HepG2 (cell line): Measurements from ENCODE around the gene CFAP119. TPM values are rescaled to one million over a fixed set of nuclear protein-coding genes. Genes with fewer than 3 reads are reported as not detected.

Experiments used
- GATA4 ChIP-seq: sonication (generic); IDR thresholded peaks from 2 replicates; pipeline ENCODE4 v1.6.1; 2016; ENCODE audit warnings: antibody characterized with exemption, low read depth, borderline replicate concordance
- HOXA3 ChIP-seq: sonication (generic); formaldehyde crosslinking; IDR thresholded peaks from 2 replicates; pipeline ENCODE4 v1.5.0; 2020; ENCODE audit warnings: missing genetic modification reagents
- KMT2B ChIP-seq: IDR thresholded peaks from 2 replicates; pipeline ENCODE4 v1.6.1; 2016; ENCODE audit warnings: missing genetic modification reagents, missing compliant biosample characterization
- MAFG ChIP-seq: sonication (generic); formaldehyde crosslinking; IDR thresholded peaks from 2 replicates; pipeline ENCODE4 v1.5.1; 2020; ENCODE audit warnings: mild to moderate bottlenecking, missing genetic modification reagents
- NBN ChIP-seq: fragments of 450-650 bp; conservative IDR thresholded peaks from 2 replicates; pipeline ENCODE4 v1.6.1; 2017
- PTBP1 ChIP-seq: fragments of 200-400 bp; formaldehyde crosslinking; IDR thresholded peaks from 2 replicates; pipeline ENCODE4 v1.6.1; 2018; ENCODE audit warnings: low read length, low read depth; ENCODE audit not compliant: poor library complexity, severe bottlenecking
- REL ChIP-seq: sonication (generic); formaldehyde crosslinking; conservative IDR thresholded peaks from 2 replicates; pipeline ENCODE4 v1.8.0; 2022; ENCODE audit warnings: mild to moderate bottlenecking, missing genetic modification reagents, moderate library complexity
- RFX5 ChIP-seq: IDR thresholded peaks from 2 replicates; pipeline ENCODE4 v1.6.1; 2011; ENCODE audit warnings: low read depth, low read length, improper control_type of control experiment
- TBP ChIP-seq: sonication (generic); formaldehyde crosslinking; IDR thresholded peaks from 2 replicates; pipeline ENCODE4 v1.5.0; 2020; ENCODE audit warnings: missing genetic modification reagents
- ZNF12 ChIP-seq: sonication (generic); formaldehyde crosslinking; IDR thresholded peaks from 2 replicates; pipeline ENCODE4 v1.5.0; 2020; ENCODE audit warnings: missing genetic modification reagents
- ZNF224 ChIP-seq: sonication (generic); formaldehyde crosslinking; IDR thresholded peaks from 2 replicates; pipeline ENCODE4 v1.5.0; 2020; ENCODE audit warnings: mild to moderate bottlenecking, missing genetic modification reagents
- ZNF30 ChIP-seq: sonication (generic); formaldehyde crosslinking; IDR thresholded peaks from 2 replicates; pipeline ENCODE4 v1.5.0; 2020; ENCODE audit warnings: mild to moderate bottlenecking, missing genetic modification reagents
- ZNF562 ChIP-seq: sonication (generic); formaldehyde crosslinking; IDR thresholded peaks from 2 replicates; pipeline ENCODE4 v1.8.0; 2022; ENCODE audit warnings: missing genetic modification reagents, borderline replicate concordance
- ZNF567 ChIP-seq: sonication (generic); formaldehyde crosslinking; IDR thresholded peaks from 2 replicates; pipeline ENCODE4 v1.8.1; 2023; ENCODE audit warnings: mild to moderate bottlenecking, missing genetic modification reagents, borderline replicate concordance
- ZSCAN22 ChIP-seq: sonication (generic); formaldehyde crosslinking; IDR thresholded peaks from 2 replicates; pipeline ENCODE4 v1.4.0; 2020; ENCODE audit warnings: mild to moderate bottlenecking, missing genetic modification reagents
- polyA plus RNA-seq, 8 experiments: library from polyadenylated mRNA; depleted of rRNA in 3 of 8; stranded (reverse) in 7 of 8; unstranded in 1 of 8; fragments of >200 nt; fragmentation: Illumina TruSeq in 4 of 8; extraction: Trizol in 4 of 8; gene quantifications; 2 replicates each; pipeline versions ENCODE4 v1.2.1 to v1.2.3, GENCODE V29; 2011 to 2016; ENCODE audit warnings: low read depth in 4 of 8, missing spikeins in 1 of 8, mixed read lengths in 1 of 8; ENCODE audit not compliant: insufficient read depth in 1 of 8
- total RNA-seq, 5 experiments: library from RNA; depleted of rRNA; stranded (reverse); fragments of >200 nt; fragmentation: Illumina TruSeq; extraction: Trizol; gene quantifications; 2 replicates each; pipeline ENCODE4 v1.2.3, GENCODE V29; 2016; ENCODE audit warnings: low read depth in 1 of 5
- TF ChIP-seq, protein P1 (sequence below): sonication (generic); formaldehyde crosslinking; IDR thresholded peaks from 2 replicates; pipeline ENCODE4 v1.5.0; 2020; ENCODE audit warnings: mild to moderate bottlenecking, missing genetic modification reagents
- TF ChIP-seq, protein P2 (sequence below): IDR thresholded peaks from 2 replicates; pipeline ENCODE4 v1.6.1; 2012; ENCODE audit warnings: inconsistent platforms
- TF ChIP-seq, protein P3 (sequence below), 2 experiments: sonication (generic) in 1 of 2; formaldehyde crosslinking in 1 of 2; IDR thresholded peaks; 2 replicates each; pipeline versions ENCODE4 v1.4.0 to v1.6.1; 2016 to 2020; ENCODE audit warnings: borderline replicate concordance in 1 of 2, low read depth in 1 of 2, mild to moderate bottlenecking in 1 of 2, missing genetic modification reagents in 1 of 2
- TF ChIP-seq, protein P4 (sequence below): sonication (generic); formaldehyde crosslinking; IDR thresholded peaks from 2 replicates; pipeline ENCODE4 v1.5.0; 2020; ENCODE audit warnings: mild to moderate bottlenecking, missing genetic modification reagents

CFAP119 gene
- total and polyA plus RNA-seq, 2 of the 13 experiments (the other 11 are each of a cell fraction or from before 2014, with no cell fraction given), result 6.4 TPM

DNA sequence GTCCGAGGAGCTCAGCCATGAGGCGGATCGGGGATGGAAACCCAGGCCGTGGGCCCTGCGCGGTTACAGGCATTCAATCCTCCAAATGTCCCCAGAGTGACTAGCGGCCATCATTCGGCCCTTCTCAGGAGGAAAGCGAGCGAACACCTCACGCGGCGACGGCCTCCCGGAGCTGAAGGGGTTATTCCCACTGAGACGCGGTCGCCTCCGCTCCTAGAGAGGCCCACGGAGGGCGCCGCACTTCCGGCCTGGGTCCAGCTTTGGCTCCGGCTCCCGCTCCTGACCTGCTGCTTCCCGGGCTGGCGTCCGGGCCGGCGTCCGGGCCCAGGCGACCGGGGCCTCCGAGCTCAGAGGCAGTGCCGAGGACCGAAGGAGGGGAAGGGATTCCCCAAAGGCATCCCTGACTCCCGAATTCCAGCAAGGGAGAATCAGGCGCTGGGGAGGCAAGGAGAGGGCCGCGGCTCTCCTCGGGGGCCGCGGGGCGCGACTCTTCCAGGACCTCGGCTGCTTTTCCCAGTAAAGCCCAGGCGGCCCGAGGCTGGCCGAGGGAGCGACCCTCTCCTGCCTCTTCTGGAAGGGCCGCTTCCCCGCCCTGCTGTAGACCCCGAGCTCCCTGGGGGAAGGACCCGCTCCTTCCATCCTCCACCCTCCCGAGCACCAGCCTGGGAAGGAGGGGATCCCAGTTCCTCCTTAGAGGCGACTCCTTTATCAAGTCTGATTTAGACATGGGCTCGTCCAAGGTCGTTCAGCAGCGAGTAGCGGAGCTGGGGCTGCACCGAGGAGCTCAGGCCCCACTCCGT is 43.7 kb upstream of the CFAP119 start (continued):
- peak; percentile 96; the same call in 1 of the 2 replicates for TF ChIP-seq ZNF30 (CRISPR knock-in tag)
- peak; percentile 79; the same call in 1 of the 2 replicates for TF ChIP-seq GATA4
- peak; percentile 93 for TF ChIP-seq KMT2B
- peak; percentile 95 for TF ChIP-seq HOXA3 (CRISPR knock-in tag)
- TF ChIP-seq, protein P1, sequence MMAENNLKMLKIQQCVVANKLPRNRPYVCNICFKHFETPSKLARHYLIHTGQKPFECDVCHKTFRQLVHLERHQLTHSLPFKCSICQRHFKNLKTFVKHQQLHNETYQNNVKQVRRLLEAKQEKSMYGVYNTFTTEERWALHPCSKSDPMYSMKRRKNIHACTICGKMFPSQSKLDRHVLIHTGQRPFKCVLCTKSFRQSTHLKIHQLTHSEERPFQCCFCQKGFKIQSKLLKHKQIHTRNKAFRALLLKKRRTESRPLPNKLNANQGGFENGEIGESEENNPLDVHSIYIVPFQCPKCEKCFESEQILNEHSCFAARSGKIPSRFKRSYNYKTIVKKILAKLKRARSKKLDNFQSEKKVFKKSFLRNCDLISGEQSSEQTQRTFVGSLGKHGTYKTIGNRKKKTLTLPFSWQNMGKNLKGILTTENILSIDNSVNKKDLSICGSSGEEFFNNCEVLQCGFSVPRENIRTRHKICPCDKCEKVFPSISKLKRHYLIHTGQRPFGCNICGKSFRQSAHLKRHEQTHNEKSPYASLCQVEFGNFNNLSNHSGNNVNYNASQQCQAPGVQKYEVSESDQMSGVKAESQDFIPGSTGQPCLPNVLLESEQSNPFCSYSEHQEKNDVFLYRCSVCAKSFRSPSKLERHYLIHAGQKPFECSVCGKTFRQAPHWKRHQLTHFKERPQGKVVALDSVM (CRISPR knock-in tag), result peak; percentile 90
- peak; percentile 88; the same call in 1 of the 2 replicates for TF ChIP-seq ZNF567
- TF ChIP-seq MAFG, result no peak
- TF ChIP-seq PTBP1, result peak; percentile 49
- no peak for TF ChIP-seq TBP (CRISPR knock-in tag)
- TF ChIP-seq, protein P2, sequence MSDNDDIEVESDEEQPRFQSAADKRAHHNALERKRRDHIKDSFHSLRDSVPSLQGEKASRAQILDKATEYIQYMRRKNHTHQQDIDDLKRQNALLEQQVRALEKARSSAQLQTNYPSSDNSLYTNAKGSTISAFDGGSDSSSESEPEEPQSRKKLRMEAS, result peak; percentile 86
- TF ChIP-seq ZNF224, result no peak; the same call in 1 of the 2 replicates
- TF ChIP-seq ZNF12, result peak; percentile 87
- 0 out of 2 replicates have a peak, but pooled peaks have one; percentile 52 for TF ChIP-seq REL (CRISPR knock-in tag)
- TF ChIP-seq, protein P3, sequence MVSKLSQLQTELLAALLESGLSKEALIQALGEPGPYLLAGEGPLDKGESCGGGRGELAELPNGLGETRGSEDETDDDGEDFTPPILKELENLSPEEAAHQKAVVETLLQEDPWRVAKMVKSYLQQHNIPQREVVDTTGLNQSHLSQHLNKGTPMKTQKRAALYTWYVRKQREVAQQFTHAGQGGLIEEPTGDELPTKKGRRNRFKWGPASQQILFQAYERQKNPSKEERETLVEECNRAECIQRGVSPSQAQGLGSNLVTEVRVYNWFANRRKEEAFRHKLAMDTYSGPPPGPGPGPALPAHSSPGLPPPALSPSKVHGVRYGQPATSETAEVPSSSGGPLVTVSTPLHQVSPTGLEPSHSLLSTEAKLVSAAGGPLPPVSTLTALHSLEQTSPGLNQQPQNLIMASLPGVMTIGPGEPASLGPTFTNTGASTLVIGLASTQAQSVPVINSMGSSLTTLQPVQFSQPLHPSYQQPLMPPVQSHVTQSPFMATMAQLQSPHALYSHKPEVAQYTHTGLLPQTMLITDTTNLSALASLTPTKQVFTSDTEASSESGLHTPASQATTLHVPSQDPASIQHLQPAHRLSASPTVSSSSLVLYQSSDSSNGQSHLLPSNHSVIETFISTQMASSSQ (IDR thresholded peaks at IDR 0.05; ENCODE audit: low read depth), result no peak
- TF ChIP-seq, protein P3 (CRISPR knock-in tag; IDR thresholded peaks at IDR 0.05; ENCODE audit: borderline replicate concordance), result peak; percentile 86; the same call in 1 of the 2 replicates
- TF ChIP-seq RFX5, result peak; percentile 62; the same call in 1 of the 2 replicates
- no peak for TF ChIP-seq NBN
- no peak for TF ChIP-seq ZNF562 (CRISPR knock-in tag)
- TF ChIP-seq ZSCAN22 (CRISPR knock-in tag), result peak; percentile 67; the same call in 1 of the 2 replicates
- TF ChIP-seq, protein P4, sequence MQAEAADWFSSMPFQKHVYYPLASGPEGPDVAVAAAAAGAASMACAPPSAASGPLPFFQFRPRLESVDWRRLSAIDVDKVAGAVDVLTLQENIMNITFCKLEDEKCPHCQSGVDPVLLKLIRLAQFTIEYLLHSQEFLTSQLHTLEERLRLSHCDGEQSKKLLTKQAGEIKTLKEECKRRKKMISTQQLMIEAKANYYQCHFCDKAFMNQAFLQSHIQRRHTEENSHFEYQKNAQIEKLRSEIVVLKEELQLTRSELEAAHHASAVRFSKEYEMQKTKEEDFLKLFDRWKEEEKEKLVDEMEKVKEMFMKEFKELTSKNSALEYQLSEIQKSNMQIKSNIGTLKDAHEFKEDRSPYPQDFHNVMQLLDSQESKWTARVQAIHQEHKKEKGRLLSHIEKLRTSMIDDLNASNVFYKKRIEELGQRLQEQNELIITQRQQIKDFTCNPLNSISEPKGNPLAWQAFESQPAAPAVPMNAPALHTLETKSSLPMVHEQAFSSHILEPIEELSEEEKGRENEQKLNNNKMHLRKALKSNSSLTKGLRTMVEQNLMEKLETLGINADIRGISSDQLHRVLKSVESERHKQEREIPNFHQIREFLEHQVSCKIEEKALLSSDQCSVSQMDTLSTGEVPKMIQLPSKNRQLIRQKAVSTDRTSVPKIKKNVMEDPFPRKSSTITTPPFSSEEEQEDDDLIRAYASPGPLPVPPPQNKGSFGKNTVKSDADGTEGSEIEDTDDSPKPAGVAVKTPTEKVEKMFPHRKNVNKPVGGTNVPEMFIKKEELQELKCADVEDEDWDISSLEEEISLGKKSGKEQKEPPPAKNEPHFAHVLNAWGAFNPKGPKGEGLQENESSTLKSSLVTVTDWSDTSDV (CRISPR knock-in tag), result no peak; the same call in 1 of the 2 replicates
